K562 (cell line): Measurements from ENCODE around the gene SPATA2. TPM values are rescaled to one million over a fixed set of nuclear protein-coding genes. Genes with fewer than 3 reads are reported as not detected.
A peak's percentile ranks its signal among the peaks of the same experiment; 100 is the strongest.

Source experiments
- AFF4 ChIP-seq: sonication (generic); formaldehyde crosslinking; IDR thresholded peaks from 2 replicates; pipeline ENCODE4 v1.8.0; 2023; ENCODE audit warnings: mild to moderate bottlenecking, missing genetic modification reagents
- ATF4 ChIP-seq: fragments of 450-650 bp; formaldehyde crosslinking; IDR thresholded peaks from 2 replicates; pipeline ENCODE4 v1.4.0; 2022; ENCODE audit warnings: mild to moderate bottlenecking, moderate library complexity
- C11orf30 ChIP-seq: fragments of 450-650 bp; IDR thresholded peaks from 2 replicates; pipeline ENCODE4 v1.6.1; 2016; ENCODE audit warnings: low read depth, mild to moderate bottlenecking
- FOXK1 ChIP-seq: sonication (generic); formaldehyde crosslinking; IDR thresholded peaks from 2 replicates; pipeline ENCODE4 v1.8.0; 2022; ENCODE audit warnings: missing genetic modification reagents, mild to moderate bottlenecking, borderline replicate concordance
- GTF3C2 ChIP-seq: IDR thresholded peaks from 3 replicates; pipeline ENCODE4 v1.6.1; 2011; ENCODE audit warnings: borderline replicate concordance, mild to moderate bottlenecking, moderate library complexity; ENCODE audit not compliant: insufficient read length; ENCODE audit errors: extremely low read depth
- HMBOX1 ChIP-seq: sonication (generic); IDR thresholded peaks from 2 replicates; pipeline ENCODE4 v1.6.1; 2016
- NFATC3 ChIP-seq: fragments of 450-650 bp; IDR thresholded peaks from 2 replicates; pipeline ENCODE4 v1.6.1; 2017; ENCODE audit warnings: mild to moderate bottlenecking
- NFE2 ChIP-seq: IDR thresholded peaks from 2 replicates; pipeline ENCODE4 v1.6.1; 2014; ENCODE audit warnings: antibody characterized with exemption, low read depth
- NFE2L1 ChIP-seq: fragments of 450-650 bp; IDR thresholded peaks from 2 replicates; pipeline ENCODE4 v1.6.1; 2016; ENCODE audit warnings: missing genetic modification characterization, low read depth, mild to moderate bottlenecking, missing compliant biosample characterization, moderate library complexity, borderline replicate concordance
- POLR2B ChIP-seq: fragments of 450-650 bp; IDR thresholded peaks from 2 replicates; pipeline ENCODE4 v1.6.1; 2018; ENCODE audit warnings: low read depth; ENCODE audit not compliant: partially characterized antibody
- RBM25 ChIP-seq: fragments of 200-400 bp; formaldehyde crosslinking; IDR thresholded peaks from 2 replicates; pipeline ENCODE4 v1.6.1; 2018; ENCODE audit warnings: low read length, low read depth, moderate library complexity; ENCODE audit not compliant: severe bottlenecking
- SRF ChIP-seq, 2 experiments: fragments of 250-450, 450-650 bp in 1 of 2; sonication (Bioruptor Pico) in 1 of 2; sonication (generic) in 1 of 2; formaldehyde crosslinking; IDR thresholded peaks; 2 replicates each; pipeline versions ENCODE4 v1.5.0 to v1.5.1; 2020 to 2022; ENCODE audit warnings: mild to moderate bottlenecking in 1 of 2, missing genetic modification reagents in 1 of 2
- TCF7L2 ChIP-seq: fragments of 150-350 bp; IDR thresholded peaks from 2 replicates; pipeline ENCODE4 v1.6.1; 2016; ENCODE audit warnings: low read depth, mild to moderate bottlenecking, low read length, moderate library complexity
- THAP12 ChIP-seq: fragments of 250-450 bp; sonication (Bioruptor Pico); IDR thresholded peaks from 2 replicates; pipeline ENCODE4 v1.9.0; 2021; ENCODE audit warnings: mild to moderate bottlenecking, inconsistent platforms
- ZNF282 ChIP-seq: sonication (generic); formaldehyde crosslinking; IDR thresholded peaks from 2 replicates; pipeline ENCODE4 v1.8.1; 2023; ENCODE audit warnings: missing genetic modification reagents
- ZNF316 ChIP-seq: fragments of 450-650 bp; IDR thresholded peaks from 2 replicates; pipeline ENCODE4 v1.6.1; 2016
- ZNF551 ChIP-seq: fragments of 250-450 bp; sonication (Bioruptor Pico); IDR thresholded peaks from 2 replicates; pipeline ENCODE4 v1.5.0; 2021; ENCODE audit warnings: mild to moderate bottlenecking, moderate library complexity
- polyA plus RNA-seq, 8 experiments: library from polyadenylated mRNA; depleted of rRNA in 4 of 8; stranded (reverse) in 5 of 8; unstranded in 3 of 8; fragments of >200 nt; fragmentation: Nextera tagmentation in 2 of 8; fragmentation: Illumina TruSeq in 1 of 8; extraction: Ambion mirVana in 2 of 8; extraction: Trizol in 1 of 8; gene quantifications; 2 replicates each; pipeline versions ENCODE4 v1.2.1 to v1.2.3, GENCODE V29; 2011 to 2014; ENCODE audit warnings: inconsistent platforms in 1 of 8, missing spikeins in 1 of 8
- total RNA-seq, 7 experiments: library from RNA; depleted of rRNA in 6 of 7; stranded (reverse); fragments of >200 nt in 6 of 7; fragmentation: Illumina TruSeq in 2 of 7; extraction: Trizol in 2 of 7; gene quantifications; 2 replicates each; pipeline versions ENCODE4 v1.2.1 to v1.2.3, GENCODE V29; 2011 to 2021; ENCODE audit warnings: low replicate concordance in 1 of 7

The SPATA2 gene
- total and polyA plus RNA-seq, 9 of the 15 experiments (the other 6 are each of a cell fraction or from before 2014, with no cell fraction given), result 0.46 to 8.2 (median 2.7) TPM

GRCh38 chr20:49925901-49926454 lies 10.6 kb upstream of the SPATA2 start (continued):
- no peak for TF ChIP-seq ATF4 (CRISPR knock-in tag)
- no peak for TF ChIP-seq ZNF282
- TF ChIP-seq SRF (CRISPR knock-in tag; IDR thresholded peaks at IDR 0.05), result no peak
- TF ChIP-seq ZNF316, result peak; percentile 98
- TF ChIP-seq TCF7L2, result no peak
- peak; percentile 97 for TF ChIP-seq NFE2
- no peak for TF ChIP-seq THAP12 (CRISPR knock-in tag)
- no peak for TF ChIP-seq GTF3C2
- TF ChIP-seq HMBOX1, result no peak
- TF ChIP-seq FOXK1 (CRISPR knock-in tag), result no peak
- peak; percentile 60 for TF ChIP-seq RBM25
- no peak for TF ChIP-seq POLR2B
- TF ChIP-seq C11orf30, result peak; percentile 97
- no peak for TF ChIP-seq ZNF551
- TF ChIP-seq NFATC3, result no peak
- no peak for TF ChIP-seq AFF4 (CRISPR knock-in tag)
- TF ChIP-seq NFE2L1, result peak; percentile 96
